GM18498 (cell line): ENCODE measurements around the gene CTDSP2.
"Not testable (repeated sequence)": the region's sequence is repeated elsewhere in the genome, so short reads cannot be mapped to it uniquely, and the experiment has no call there.

ENCODE experiments used
- ATAC-seq: cut with Tn5 transposase; IDR thresholded peaks from one replicate; pipeline ENCODE4 v1.9.1; 2021; ENCODE audit warnings: mild to moderate bottlenecking, moderate library complexity; ENCODE audit not compliant: unreplicated experiment

CTDSP2 gene

GRCh38 chr12:57853864-57854556 is 7.5 kb upstream of the CTDSP2 start:
- no peak for ATAC-seq

GRCh38 chr12:57852620-57853500 is 6.3 kb upstream of the CTDSP2 start:
- no peak for ATAC-seq

- ATAC-seq, result no peak
Observed at GRCh38 chr12:57852200-57852599, 5.7 kb upstream of the CTDSP2 start.

GRCh38 chr12:57851552-57851951 is 5.0 kb upstream of the CTDSP2 start:
- ATAC-seq, result no peak

GRCh38 chr12:57850854-57851430 is 4.4 kb upstream of the CTDSP2 start:
- ATAC-seq, result peak; percentile 35

- ATAC-seq, result not testable (repeated sequence)
Observed at GRCh38 chr12:57849447-57849846, 2.9 kb upstream of the CTDSP2 start.

GRCh38 chr12:57849035-57849434 is 2.5 kb upstream of the CTDSP2 start:
- no peak for ATAC-seq

- ATAC-seq, result no peak
Observed at GRCh38 chr12:57848208-57848607, 1.7 kb upstream of the CTDSP2 start.

- ATAC-seq, result peak; percentile 6
Observed at GRCh38 chr12:57846285-57846576, 298 bp downstream of the CTDSP2 start.

- ATAC-seq, result peak; percentile 35
Observed at GRCh38 chr12:57845478-57846284, 848 bp downstream of the CTDSP2 start.

GRCh38 chr12:57844709-57845477 is 1.6 kb downstream of the CTDSP2 start:
- ATAC-seq, result peak; percentile 16

GRCh38 chr12:57842342-57843294 is 3.9 kb downstream of the CTDSP2 start:
- ATAC-seq, result no peak

- no peak for ATAC-seq
Observed at GRCh38 chr12:57841445-57841844, 5.1 kb downstream of the CTDSP2 start.

- ATAC-seq, result no peak
Observed at GRCh38 chr12:57840726-57841125, 5.8 kb downstream of the CTDSP2 start.

GRCh38 chr12:57839996-57840395 is 6.5 kb downstream of the CTDSP2 start:
- ATAC-seq, result no peak

- no peak for ATAC-seq
Observed at GRCh38 chr12:57838594-57839302, 7.8 kb downstream of the CTDSP2 start.

GRCh38 chr12:57837864-57838562 is 8.5 kb downstream of the CTDSP2 start:
- ATAC-seq, result no peak
